HFFc6 (cell line): Measurements from ENCODE around the gene SLC6A18. TPM values are rescaled to one million over a fixed set of nuclear protein-coding genes. Genes with fewer than 3 reads are reported as not detected.
A peak's percentile ranks its signal among the peaks of the same experiment; 100 is the strongest.

Source experiments
- DNase-seq: peaks from one replicate; pipeline ENCODE4 v3.0.0-alpha.2; 2018
- H3K27ac Mint-ChIP-seq: 2 replicates; pipeline ENCODE4 v1.8.0; 2020; ENCODE audit warnings: mild to moderate bottlenecking, mixed read lengths
- H3K27me3 Mint-ChIP-seq: 2 replicates; pipeline ENCODE4 v1.8.0; 2021; ENCODE audit warnings: mild to moderate bottlenecking, moderate library complexity, mixed read lengths; ENCODE audit not compliant: insufficient read depth
- H3K36me3 Mint-ChIP-seq: 2 replicates; pipeline ENCODE4 v1.8.0; 2021; ENCODE audit warnings: low read depth, mixed read lengths
- H3K4me1 Mint-ChIP-seq: 2 replicates; pipeline ENCODE4 v1.8.0; 2020; ENCODE audit warnings: low read depth, mixed read lengths
- H3K4me3 Mint-ChIP-seq: 2 replicates; pipeline ENCODE4 v1.8.0; 2020; ENCODE audit warnings: mild to moderate bottlenecking, moderate library complexity, mixed read lengths
- H3K9me3 Mint-ChIP-seq: 2 replicates; pipeline ENCODE4 v1.8.0; 2020; ENCODE audit warnings: mild to moderate bottlenecking, mixed read lengths
- CTCF ChIP-seq: fragments of 200-600 bp; sonication (generic); IDR thresholded peaks from 2 replicates; pipeline ENCODE4 v1.5.0; 2021; ENCODE audit warnings: antibody characterized with exemption, mild to moderate bottlenecking
- total RNA-seq, 6 experiments: library from RNA; stranded (reverse); fragmentation: NEBNext Ultra II Directional; extraction: Animal tissue kit (Norgen Biotek cat#: 25700); gene quantifications; 2 replicates in 1 of 6; 3 replicates in 5 of 6; pipeline ENCODE4 v1.2.3, GENCODE V29; 2021

Gene SLC6A18
- total RNA-seq, 6 experiments from 2014 or later: not detected

GRCh38 chr5:1223278-1223670, 1.9 kb upstream of the SLC6A18 start:
- Mint-ChIP-seq H3K4me1 (peaks cover 10% of the 10 kb centered on the region), H3K9me3 (peaks cover 27% of the 10 kb centered on the region), H3K27me3 (peaks cover 8% of the 10 kb centered on the region), H3K27ac (no peak overlapping the region), H3K4me3 (no peak overlapping the region), H3K36me3 (peaks cover 5% of the 10 kb centered on the region; the same call in 1 of the 2 replicates)
- TF ChIP-seq CTCF: no peak
- DNase-seq: no peak

GRCh38 chr5:1224631-1225030, 550 bp upstream of the SLC6A18 start:
- Mint-ChIP-seq H3K27me3 (peaks cover 9% of the 10 kb centered on the region), H3K4me3 (no peak overlapping the region), H3K4me1 (peaks cover 10% of the 10 kb centered on the region), H3K27ac (no peak overlapping the region), H3K9me3 (peaks cover 23% of the 10 kb centered on the region), H3K36me3 (peaks cover 5% of the 10 kb centered on the region; the same call in 1 of the 2 replicates)
- no peak for DNase-seq
- TF ChIP-seq CTCF: no peak

GRCh38 chr5:1226231-1226630, 1.1 kb downstream of the SLC6A18 start:
- DNase-seq: no peak
- peaks cover 10% of the 10 kb centered on the region for H3K4me1 Mint-ChIP-seq
- H3K27ac Mint-ChIP-seq: no peak overlapping the region
- peaks cover 23% of the 10 kb centered on the region for H3K9me3 Mint-ChIP-seq
- H3K27me3 Mint-ChIP-seq: peaks cover 9% of the 10 kb centered on the region
- H3K4me3 Mint-ChIP-seq: no peak overlapping the region
- peaks cover 5% of the 10 kb centered on the region; the same call in 1 of the 2 replicates for H3K36me3 Mint-ChIP-seq
- no peak for TF ChIP-seq CTCF

- H3K4me3 Mint-ChIP-seq: no peak overlapping the region
- peaks cover 23% of the 10 kb centered on the region for H3K9me3 Mint-ChIP-seq
- DNase-seq: no peak
- TF ChIP-seq CTCF: no peak
- H3K4me1 Mint-ChIP-seq: peaks cover 10% of the 10 kb centered on the region
- H3K27me3 Mint-ChIP-seq: peaks cover 9% of the 10 kb centered on the region
- peaks cover 5% of the 10 kb centered on the region; the same call in 1 of the 2 replicates for H3K36me3 Mint-ChIP-seq
- no peak overlapping the region for H3K27ac Mint-ChIP-seq
Observed at GRCh38 chr5:1226839-1227581, 1.8 kb downstream of the SLC6A18 start.

- Mint-ChIP-seq H3K27ac (no peak overlapping the region), H3K27me3 (peaks cover 9% of the 10 kb centered on the region), H3K4me1 (peaks cover 10% of the 10 kb centered on the region), H3K4me3 (no peak overlapping the region), H3K9me3 (peaks cover 16% of the 10 kb centered on the region), H3K36me3 (peaks cover 5% of the 10 kb centered on the region; the same call in 1 of the 2 replicates)
- no peak for TF ChIP-seq CTCF
- DNase-seq: peak; percentile 4
Observed at GRCh38 chr5:1227667-1228066, 2.5 kb downstream of the SLC6A18 start.
